H1 (cell line): Measurements from ENCODE around the gene CLDN9. TPM values are rescaled to one million over a fixed set of nuclear protein-coding genes. Genes with fewer than 3 reads are reported as not detected.

Source experiments
- CTCF ChIA-PET: fragments of 300-600 bp; sonication (Branson Sonifier 250); formaldehyde crosslinking; loops from one replicate; lab custom pipeline; 2021; ENCODE audit not compliant: partially characterized antibody; lab: Charles Lee
- POLR2A ChIA-PET: fragments of 300-600 bp; sonication (Branson Sonifier 250); formaldehyde crosslinking; loops from one replicate; lab custom pipeline; 2021; ENCODE audit warnings: inconsistent platforms; ENCODE audit not compliant: partially characterized antibody; lab: Charles Lee
- DNase-seq, 2 experiments: peaks; one replicate each; pipeline versions ENCODE4 v3.0.0 to v3.0.0-alpha.2; 2010 to 2022; ENCODE audit warnings: low spot score in 2 of 2, low read depth in 1 of 2, mixed read lengths in 1 of 2
- FAIRE-seq: peaks from 2 replicates; lab custom pipeline; 2011; peaks lifted over from hg19 to GRCh38; lab: Jason Lieb, UNC
- H2AFZ ChIP-seq: 2 replicates; pipeline ENCODE4 v1.8.1; 2012; ENCODE audit warnings: low read length, inconsistent platforms
- H2AK5ac ChIP-seq: 2 replicates; pipeline ENCODE4 v1.6.1; 2013; ENCODE audit warnings: low read depth, low read length
- H2BK120ac ChIP-seq: replicated peaks from 2 replicates; pipeline ENCODE3; 2013; ENCODE audit warnings: low read depth, low read length, inconsistent platforms
- H2BK12ac ChIP-seq: 2 replicates; pipeline ENCODE4 v1.6.1; 2013; ENCODE audit warnings: low read depth, low read length
- H2BK15ac ChIP-seq: 2 replicates; pipeline ENCODE4 v1.6.1; 2013; ENCODE audit warnings: low read length
- H2BK20ac ChIP-seq: 2 replicates; pipeline ENCODE4 v1.6.1; 2013; ENCODE audit warnings: low read length
- H2BK5ac ChIP-seq: 2 replicates; pipeline ENCODE4 v1.6.1; 2013; ENCODE audit warnings: low read depth, low read length
- H3K14ac ChIP-seq: 2 replicates; pipeline ENCODE4 v1.6.1; 2013; ENCODE audit warnings: inconsistent platforms; ENCODE audit not compliant: insufficient read length
- H3K18ac ChIP-seq: 2 replicates; pipeline ENCODE4 v1.6.1; 2013; ENCODE audit warnings: low read length; ENCODE audit errors: extremely low read depth
- H3K23ac ChIP-seq: 2 replicates; pipeline ENCODE4 v1.6.1; 2013; ENCODE audit warnings: inconsistent platforms; ENCODE audit not compliant: insufficient read length
- H3K23me2 ChIP-seq: 2 replicates; pipeline ENCODE4 v1.6.1; 2013; ENCODE audit warnings: low read depth, low read length
- H3K27ac ChIP-seq: 2 replicates; pipeline ENCODE4 v1.6.1; 2011; ENCODE audit warnings: low read depth, low read length, inconsistent platforms
- H3K27me3 ChIP-seq, 4 experiments: replicated peaks in 1 of 4; 1 replicate in 1 of 4; 2 replicates in 3 of 4; pipeline versions ENCODE4 v1.6.1 to v1.8.1; 2011 to 2013; ENCODE audit warnings: low read length in 3 of 4, mild to moderate bottlenecking in 3 of 4, inconsistent platforms in 2 of 4, mixed read lengths in 2 of 4, moderate library complexity in 1 of 4; ENCODE audit not compliant: control insufficient read depth in 3 of 4, insufficient read depth in 3 of 4; ENCODE audit errors: extremely low read depth in 1 of 4
- H3K36me3 ChIP-seq, 4 experiments: 2 replicates each; pipeline versions ENCODE4 v1.6.1 to v1.8.1; 2011 to 2013; ENCODE audit warnings: mild to moderate bottlenecking in 4 of 4, low read length in 3 of 4, moderate library complexity in 2 of 4, control low read depth in 1 of 4, inconsistent platforms in 1 of 4; ENCODE audit not compliant: insufficient read depth in 4 of 4, control insufficient read depth in 2 of 4
- H3K4ac ChIP-seq: replicated peaks from 2 replicates; pipeline ENCODE3; 2013; ENCODE audit warnings: low read length, low read depth, mixed read lengths, inconsistent platforms; ENCODE audit not compliant: insufficient read length
- H3K4me1 ChIP-seq, 4 experiments: replicated peaks in 1 of 4; 1 replicate in 1 of 4; 2 replicates in 3 of 4; pipeline versions ENCODE4 v1.6.1 to v1.8.1; 2011 to 2013; ENCODE audit warnings: low read length in 3 of 4, inconsistent platforms in 2 of 4, mixed read lengths in 1 of 4; ENCODE audit not compliant: insufficient read depth in 4 of 4, control insufficient read depth in 3 of 4
- H3K4me2 ChIP-seq, 2 experiments: 2 replicates each; pipeline versions ENCODE4 v1.6.1 to v1.8.1; 2011 to 2013; ENCODE audit warnings: low read depth in 2 of 2, low read length in 2 of 2, control low read depth in 1 of 2, inconsistent platforms in 1 of 2, mild to moderate bottlenecking in 1 of 2; ENCODE audit not compliant: insufficient read depth in 1 of 2
- H3K4me3 ChIP-seq, 4 experiments: fragments of 200-600, 300-600 bp in 1 of 4; sonication (generic), shearing (Covaris generic), sonication (Bioruptor Twin) in 1 of 4; 2 replicates each; pipeline versions ENCODE4 v1.5.1 to v1.8.1; 2011 to 2016; ENCODE audit warnings: low read length in 4 of 4, low read depth in 3 of 4, control low read depth in 2 of 4, inconsistent platforms in 2 of 4, mild to moderate bottlenecking in 2 of 4, mixed read lengths in 1 of 4, moderate library complexity in 1 of 4; ENCODE audit not compliant: insufficient read depth in 2 of 4; ENCODE audit errors: extremely low read depth in 1 of 4
- H3K56ac ChIP-seq: replicated peaks from 2 replicates; pipeline ENCODE3; 2013; ENCODE audit warnings: low read depth, mild to moderate bottlenecking, mixed read lengths, low read length, inconsistent platforms; ENCODE audit not compliant: insufficient read length
- H3K79me1 ChIP-seq: 2 replicates; pipeline ENCODE4 v1.6.1; 2013; ENCODE audit warnings: low read depth, low read length, control low read depth
- H3K79me2 ChIP-seq, 2 experiments: 2 replicates each; pipeline versions ENCODE4 v1.6.1 to v1.8.1; 2012 to 2013; ENCODE audit warnings: low read length in 2 of 2, mild to moderate bottlenecking in 2 of 2, inconsistent platforms in 1 of 2; ENCODE audit not compliant: insufficient read depth in 2 of 2, control insufficient read depth in 1 of 2
- H3K9ac ChIP-seq, 4 experiments: replicated peaks in 1 of 4; 1 replicate in 1 of 4; 2 replicates in 3 of 4; pipeline versions ENCODE4 v1.6.1 to v1.8.1; 2011 to 2013; ENCODE audit warnings: low read depth in 3 of 4, low read length in 3 of 4, control low read depth in 2 of 4, mild to moderate bottlenecking in 2 of 4, moderate library complexity in 2 of 4, inconsistent platforms in 1 of 4; ENCODE audit errors: extremely low read depth in 1 of 4
- H3K9me3 ChIP-seq, 2 experiments: 2 replicates each; pipeline versions ENCODE4 v1.6.1 to v1.8.1; 2012 to 2013; ENCODE audit warnings: mild to moderate bottlenecking in 2 of 2, moderate library complexity in 2 of 2, control low read depth in 1 of 2, inconsistent platforms in 1 of 2, low read depth in 1 of 2, low read length in 1 of 2, mixed read lengths in 1 of 2; ENCODE audit not compliant: insufficient read depth in 2 of 2
- H4K20me1 ChIP-seq, 2 experiments: replicated peaks in 1 of 2; 2 replicates each; pipeline versions ENCODE3 to v1.8.1; 2011 to 2013; ENCODE audit warnings: inconsistent platforms in 2 of 2, low read length in 2 of 2, mild to moderate bottlenecking in 1 of 2; ENCODE audit not compliant: insufficient read depth in 2 of 2, control insufficient read depth in 1 of 2
- H4K5ac ChIP-seq: 2 replicates; pipeline ENCODE4 v1.6.1; 2013; ENCODE audit warnings: low read length, low read depth, mixed read lengths, inconsistent platforms; ENCODE audit not compliant: insufficient read length
- H4K8ac ChIP-seq: 2 replicates; pipeline ENCODE4 v1.8.0; 2013; ENCODE audit warnings: mild to moderate bottlenecking, moderate library complexity, low read length, inconsistent platforms; ENCODE audit not compliant: insufficient read depth; ENCODE audit errors: extremely low read depth
- H4K91ac ChIP-seq: replicated peaks from 2 replicates; pipeline ENCODE3; 2013; ENCODE audit warnings: low read length, mixed read lengths, inconsistent platforms; ENCODE audit not compliant: insufficient read length
- BACH1 ChIP-seq: IDR thresholded peaks from 2 replicates; pipeline ENCODE4 v1.6.1; 2012; ENCODE audit warnings: low read length, improper control_type of control experiment
- WGBS, 2 experiments: shearing (Covaris generic) in 1 of 2; methylation state at CpG; one replicate each; pipeline versions ENCODE4 v1.1.6 to v1.1.7; 2013 to 2015; ENCODE audit warnings: low lambda C conversion rate in 2 of 2, mixed read lengths in 2 of 2, inconsistent platforms in 1 of 2, low coverage in 1 of 2, missing lambda C conversion rate in 1 of 2; ENCODE audit not compliant: insufficient replicate concordance in 2 of 2, insufficient coverage in 1 of 2, insufficient read length in 1 of 2; ENCODE audit errors: extremely low coverage in 1 of 2, missing lambda C conversion rate in 1 of 2; 5-methylcytosine and 5-hydroxymethylcytosine counted together
- polyA plus RNA-seq, 7 experiments: library from polyadenylated mRNA; depleted of rRNA in 3 of 7; stranded (reverse) in 5 of 7; unstranded in 2 of 7; fragments of >200 nt in 5 of 7; fragments of 200-250 nt in 2 of 7; gene quantifications; 1 replicate in 5 of 7; 2 replicates in 1 of 7; 4 replicates in 1 of 7; pipeline versions ENCODE4 v1.2.1 to v1.2.3, GENCODE V29; 2011 to 2013; ENCODE audit warnings: missing spikeins in 2 of 7, mixed read lengths in 2 of 7
- total RNA-seq: library from RNA; stranded (reverse); fragmentation: NEBNext Ultra II Directional; extraction: Animal tissue kit (Norgen Biotek cat#: 25700); gene quantifications from 2 replicates; pipeline ENCODE4 v1.2.1, GENCODE V29; 2021
- TF ChIP-seq, protein P1 (sequence below): IDR thresholded peaks from 2 replicates; pipeline ENCODE4 v1.6.1; 2012; ENCODE audit warnings: inconsistent platforms

Gene CLDN9
- total and polyA plus RNA-seq, 2 of the 8 experiments (the other 6 are each of a cell fraction or from before 2014, with no cell fraction given), result 0.60 to 0.89 TPM

DNA sequence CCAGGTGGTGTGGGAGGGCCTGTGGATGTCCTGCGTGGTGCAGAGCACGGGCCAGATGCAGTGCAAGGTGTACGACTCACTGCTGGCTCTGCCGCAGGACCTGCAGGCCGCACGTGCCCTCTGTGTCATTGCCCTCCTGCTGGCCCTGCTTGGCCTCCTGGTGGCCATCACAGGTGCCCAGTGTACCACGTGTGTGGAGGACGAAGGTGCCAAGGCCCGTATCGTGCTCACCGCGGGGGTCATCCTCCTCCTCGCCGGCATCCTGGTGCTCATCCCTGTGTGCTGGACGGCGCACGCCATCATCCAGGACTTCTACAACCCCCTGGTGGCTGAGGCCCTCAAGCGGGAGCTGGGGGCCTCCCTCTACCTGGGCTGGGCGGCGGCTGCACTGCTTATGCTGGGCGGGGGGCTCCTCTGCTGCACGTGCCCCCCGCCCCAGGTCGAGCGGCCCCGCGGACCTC lies 798 bp downstream of the CLDN9 start:
- H3K18ac ChIP-seq, result peak overlapping the region; percentile 98
- H3K4me1 ChIP-seq, result peaks cover 14 to 59% (median 48%) of the 10 kb centered on the region in 4 experiments
- H2BK12ac ChIP-seq, result peak overlapping the region; percentile 98
- no peak overlapping the region for H4K5ac ChIP-seq
- no peak overlapping the region for H2AFZ ChIP-seq
- peak overlapping the region; percentile 92; the same call in 1 of the 2 replicates for H2BK20ac ChIP-seq
- 62% methylated on average over 22 of the region's 27 CpGs; no CpG with 5 or more reads in 1 of the 2 experiments for WGBS, 2 experiments
- H3K4me3 ChIP-seq, result peak overlapping the region in 1 of 4 experiments; percentile 58; a peak in 1 of 8 replicates
- peak overlapping the region; percentile 69; the same call in 1 of the 2 replicates for H2AK5ac ChIP-seq
- peak overlapping the region; percentile 58; the same call in 1 of the 2 replicates for H4K8ac ChIP-seq
- H3K79me2 ChIP-seq, result peaks cover 11 to 28% of the 10 kb centered on the region in 2 experiments
- DNase-seq (no peak), FAIRE-seq (no peak)
- peak overlapping the region; percentile 93 for H4K91ac ChIP-seq
- no peak overlapping the region for H3K27ac ChIP-seq
- no peak overlapping the region for H3K14ac ChIP-seq
- peaks cover 26% of the 10 kb centered on the region for H3K23me2 ChIP-seq
- peak overlapping the region; percentile 74 for H3K4ac ChIP-seq
- H2BK5ac ChIP-seq, result peak overlapping the region; percentile 77; the same call in 1 of the 2 replicates
- POLR2A ChIA-PET, result interaction anchor here (0.7 to 35.7 kb wide), 14 partner anchors 3 to 116 kb away, joined by 3 to 1808 read pairs (median 4); partner anchors contain the start of genes BICDL2, CLDN6, CLDN9 and HCFC1R1
- peaks cover 11% of the 10 kb centered on the region; the same call in 1 of the 2 replicates for H3K79me1 ChIP-seq
- peak overlapping the region; percentile 80 for H3K4me2 ChIP-seq
- H3K56ac ChIP-seq, result no peak overlapping the region
- CTCF ChIA-PET, result interaction anchor here (1.2 to 17.3 kb wide), 6 partner anchors 10 to 30 kb away, joined by 4 to 639 read pairs (median 17); partner anchors contain the start of genes BICDL2, CLDN6, HCFC1R1 and THOC6
- H4K20me1 ChIP-seq, result peaks cover 16 to 32% of the 10 kb centered on the region in 2 experiments
- no peak overlapping the region for H3K9ac ChIP-seq
- no peaks in the 10 kb centered on the region; a peak in 1 of 7 replicates for H3K27me3 ChIP-seq
- peaks cover 6 to 20% (median 12%) of the 10 kb centered on the region in 4 experiments; a peak in 7 of 8 replicates for H3K36me3 ChIP-seq
- peak overlapping the region; percentile 98 for H2BK15ac ChIP-seq
- no peak overlapping the region for H3K23ac ChIP-seq
- peak overlapping the region; percentile 87 for H2BK120ac ChIP-seq
- H3K9me3 ChIP-seq, result no peaks in the 10 kb centered on the region
- TF ChIP-seq, protein P1, sequence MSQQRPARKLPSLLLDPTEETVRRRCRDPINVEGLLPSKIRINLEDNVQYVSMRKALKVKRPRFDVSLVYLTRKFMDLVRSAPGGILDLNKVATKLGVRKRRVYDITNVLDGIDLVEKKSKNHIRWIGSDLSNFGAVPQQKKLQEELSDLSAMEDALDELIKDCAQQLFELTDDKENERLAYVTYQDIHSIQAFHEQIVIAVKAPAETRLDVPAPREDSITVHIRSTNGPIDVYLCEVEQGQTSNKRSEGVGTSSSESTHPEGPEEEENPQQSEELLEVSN, result no peak
- no peak for TF ChIP-seq BACH1
